RWPE1 (cell line): ENCODE results near the gene GPC5.

Source experiments
- CTCF ChIA-PET: fragments of 350-600 bp; sonication (Branson Sonifier 250); formaldehyde crosslinking; extraction: SDS; loops from one replicate; lab custom pipeline; 2021; lab: Yijun Ruan, JAX
- POLR2A ChIA-PET: fragments of 400-600 bp; formaldehyde crosslinking; extraction: SDS; loops from one replicate; lab custom pipeline; 2020; ENCODE audit warnings: antibody characterized with exemption; ENCODE audit not compliant: low non-redundant PET; lab: Yijun Ruan, JAX
- DNase-seq: peaks from one replicate; pipeline ENCODE4 v3.0.0; 2012; ENCODE audit warnings: low spot score
- H3K27ac ChIP-seq: fragments of 450-650 bp; 2 replicates; pipeline ENCODE4 v1.5.1; 2017
- TF ChIP-seq, protein P1 (sequence below): fragments of 450-650 bp; conservative IDR thresholded peaks from 2 replicates; pipeline ENCODE4 v1.5.1; 2017; ENCODE audit warnings: low read depth, mild to moderate bottlenecking

GPC5 gene

DNA sequence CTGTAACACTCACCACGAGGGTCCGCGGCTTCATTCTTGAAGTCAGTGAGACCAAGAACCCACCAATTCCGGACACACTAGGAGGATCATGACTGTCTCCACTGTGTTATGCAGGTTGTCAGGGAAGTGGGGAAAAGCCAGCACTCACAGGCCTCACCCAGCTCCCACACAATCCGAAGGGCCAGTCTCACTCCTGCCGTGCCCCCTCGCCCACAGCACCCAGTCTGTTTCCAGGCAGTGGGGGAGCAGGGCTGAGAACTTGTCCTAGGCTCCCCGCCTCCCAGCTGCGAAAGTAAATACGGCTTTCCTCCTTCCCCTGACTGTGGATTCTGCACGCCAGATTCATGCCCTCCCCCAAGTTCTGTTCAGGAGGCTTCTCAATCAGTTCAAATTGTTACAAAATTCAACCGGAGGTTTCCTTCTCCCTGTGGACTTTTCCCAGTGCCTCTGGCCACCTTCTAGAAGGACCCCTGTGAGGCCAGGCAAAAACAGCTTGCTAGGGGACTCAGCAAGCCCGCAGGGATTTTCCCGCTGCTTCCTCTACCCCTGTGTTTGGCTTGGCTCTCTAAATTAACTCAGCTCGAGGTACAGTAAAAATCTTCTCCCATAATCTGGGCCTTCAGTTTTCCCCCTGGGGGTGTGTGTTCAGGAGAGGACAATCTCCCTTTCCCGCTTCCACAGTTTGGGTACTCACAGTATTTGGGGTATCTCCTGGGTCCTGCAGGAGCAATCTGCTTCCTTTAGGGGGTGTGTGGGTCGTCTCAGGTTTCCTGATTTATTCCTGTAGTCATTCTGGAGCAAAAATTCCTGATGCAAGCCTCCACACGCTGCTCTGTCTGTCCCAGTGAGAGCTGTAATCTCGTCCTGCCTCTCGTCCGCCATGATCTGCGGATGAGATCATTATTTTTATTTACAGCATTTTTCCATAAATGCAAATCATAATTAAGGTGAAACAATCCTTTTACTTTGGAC is 899.8 kb downstream of the GPC5 start:
- TF ChIP-seq, protein P1, sequence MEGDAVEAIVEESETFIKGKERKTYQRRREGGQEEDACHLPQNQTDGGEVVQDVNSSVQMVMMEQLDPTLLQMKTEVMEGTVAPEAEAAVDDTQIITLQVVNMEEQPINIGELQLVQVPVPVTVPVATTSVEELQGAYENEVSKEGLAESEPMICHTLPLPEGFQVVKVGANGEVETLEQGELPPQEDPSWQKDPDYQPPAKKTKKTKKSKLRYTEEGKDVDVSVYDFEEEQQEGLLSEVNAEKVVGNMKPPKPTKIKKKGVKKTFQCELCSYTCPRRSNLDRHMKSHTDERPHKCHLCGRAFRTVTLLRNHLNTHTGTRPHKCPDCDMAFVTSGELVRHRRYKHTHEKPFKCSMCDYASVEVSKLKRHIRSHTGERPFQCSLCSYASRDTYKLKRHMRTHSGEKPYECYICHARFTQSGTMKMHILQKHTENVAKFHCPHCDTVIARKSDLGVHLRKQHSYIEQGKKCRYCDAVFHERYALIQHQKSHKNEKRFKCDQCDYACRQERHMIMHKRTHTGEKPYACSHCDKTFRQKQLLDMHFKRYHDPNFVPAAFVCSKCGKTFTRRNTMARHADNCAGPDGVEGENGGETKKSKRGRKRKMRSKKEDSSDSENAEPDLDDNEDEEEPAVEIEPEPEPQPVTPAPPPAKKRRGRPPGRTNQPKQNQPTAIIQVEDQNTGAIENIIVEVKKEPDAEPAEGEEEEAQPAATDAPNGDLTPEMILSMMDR = no peak
- DNase-seq = no peak
- CTCF ChIA-PET = no interaction called here
- H3K27ac ChIP-seq = no peak overlapping the region
- POLR2A ChIA-PET = no interaction called here

DNA sequence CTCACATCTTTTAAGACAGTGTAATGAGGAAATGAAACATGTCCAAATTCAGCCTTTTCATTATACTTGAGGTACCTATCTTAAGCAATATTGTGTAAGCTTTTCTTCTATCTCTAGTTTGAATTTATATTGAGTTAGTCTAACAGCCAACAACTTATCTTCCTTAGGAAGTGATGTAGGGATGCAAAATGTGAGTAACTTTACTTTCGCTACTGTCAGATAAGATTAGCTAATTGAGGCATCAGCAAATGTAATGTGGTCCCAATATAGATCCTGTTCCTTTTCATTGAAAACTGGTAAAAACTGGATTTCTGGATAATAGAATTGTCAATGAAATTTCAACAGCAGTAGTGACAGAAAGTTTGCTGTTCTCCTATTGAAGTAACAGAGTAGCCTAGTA is 902.2 kb downstream of the GPC5 start:
- ChIA-PET CTCF (no interaction called here), POLR2A (no interaction called here)
- TF ChIP-seq, protein P1 = no peak
- no peak overlapping the region for H3K27ac ChIP-seq
- DNase-seq = no peak

DNA sequence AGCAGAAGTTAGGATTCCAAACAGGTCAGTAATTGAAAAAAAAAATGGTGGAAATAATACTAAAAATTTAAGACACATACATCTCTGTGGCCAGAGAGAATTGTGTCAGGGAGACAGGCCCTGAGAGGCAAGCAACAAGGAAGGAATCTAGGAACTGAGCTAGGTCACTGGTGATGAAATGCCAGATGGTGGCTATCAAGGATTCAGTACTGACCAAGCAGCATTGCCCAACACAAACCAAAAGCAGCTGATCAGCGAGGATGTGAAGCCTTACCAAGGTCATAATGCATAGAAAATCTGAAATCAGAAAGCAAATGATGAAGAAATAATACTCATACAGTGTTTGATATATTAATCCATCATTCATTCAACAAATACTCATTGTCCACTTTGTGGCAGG is 905.0 kb downstream of the GPC5 start:
- ChIA-PET POLR2A (no interaction called here), CTCF (no interaction called here)
- no peak overlapping the region for H3K27ac ChIP-seq
- no peak for DNase-seq
- TF ChIP-seq, protein P1 = no peak

DNA sequence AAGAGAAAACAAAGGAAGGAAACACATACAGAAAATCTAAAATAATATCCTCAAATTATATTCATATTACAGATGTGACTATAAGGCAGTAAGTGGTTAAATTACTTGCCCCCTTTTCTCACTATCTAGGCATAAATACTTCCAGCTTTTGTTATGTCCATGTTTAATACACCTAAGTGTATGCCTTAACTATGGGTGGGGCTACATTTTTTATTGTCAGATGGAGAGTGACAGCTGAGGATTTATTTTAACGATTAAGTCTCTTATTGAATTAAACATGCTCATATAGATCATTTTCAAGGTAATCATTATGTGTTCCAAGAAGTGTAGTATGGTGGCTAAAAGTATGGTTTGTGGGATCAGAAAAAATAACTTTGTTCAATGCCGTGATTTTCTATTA is 909.3 kb downstream of the GPC5 start:
- DNase-seq = no peak
- TF ChIP-seq, protein P1 = no peak
- POLR2A ChIA-PET = no interaction called here
- CTCF ChIA-PET = no interaction called here
- no peak overlapping the region for H3K27ac ChIP-seq

DNA sequence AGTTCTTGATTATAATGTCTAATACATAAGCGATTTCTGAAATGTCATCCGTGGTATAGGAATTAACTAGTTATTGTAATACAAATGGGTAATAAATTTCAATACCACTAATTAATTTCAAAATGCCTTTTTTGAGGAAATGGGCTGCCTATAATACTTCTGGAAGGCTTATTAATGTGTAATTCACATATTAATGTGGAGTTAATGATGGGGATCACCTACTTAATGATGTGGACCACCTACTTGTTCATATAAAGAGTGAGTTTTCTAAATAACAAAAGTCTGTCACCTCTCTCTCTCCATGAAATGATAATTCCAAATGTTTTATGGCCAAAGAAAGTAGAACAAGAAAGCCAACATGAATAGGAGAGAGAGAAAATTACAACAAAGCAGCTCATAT is 914.4 kb downstream of the GPC5 start:
- no peak overlapping the region for H3K27ac ChIP-seq
- no peak for DNase-seq
- ChIA-PET POLR2A (no interaction called here), CTCF (interaction anchor here (0.7 kb wide), 1 partner anchor 743 kb away, joined by 3 read pairs; no protein-coding TSS in a partner anchor)
- TF ChIP-seq, protein P1 = no peak

DNA sequence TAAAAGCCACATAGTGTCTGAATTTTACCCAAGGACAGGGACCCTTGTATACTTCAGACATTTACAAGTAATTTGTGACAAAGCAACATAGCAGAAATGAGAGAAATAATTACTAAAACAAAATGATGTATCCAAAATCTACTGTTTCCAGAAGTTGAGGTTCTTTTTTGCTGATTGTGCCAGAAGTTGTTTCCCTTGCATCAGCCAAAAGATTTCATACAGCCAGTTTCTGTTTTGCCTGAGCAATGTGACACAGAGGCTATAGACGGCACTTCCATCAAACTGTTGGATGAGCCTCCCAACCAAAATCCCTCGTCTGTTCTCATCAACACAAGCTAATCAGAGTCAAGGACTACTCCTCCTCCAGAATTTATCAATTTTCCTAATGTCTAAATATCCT is 915.0 kb downstream of the GPC5 start:
- H3K27ac ChIP-seq = no peak overlapping the region
- DNase-seq = no peak
- TF ChIP-seq, protein P1 = no peak
- POLR2A ChIA-PET = no interaction called here
- CTCF ChIA-PET = interaction anchor here (0.7 kb wide), 1 partner anchor 743 kb away, joined by 3 read pairs; no protein-coding TSS in a partner anchor
